HG02763 (cell line): ENCODE measurements around the gene HDAC4.
"Not testable (repeated sequence)": the region's sequence is repeated elsewhere in the genome, so short reads cannot be mapped to it uniquely, and the experiment has no call there.

Experiments
- ATAC-seq: cut with Tn5 transposase; IDR thresholded peaks from one replicate; pipeline ENCODE4 v1.9.1; 2021; ENCODE audit warnings: mild to moderate bottlenecking, moderate library complexity; ENCODE audit not compliant: unreplicated experiment

HDAC4 gene

GRCh38 chr2:239400596-239401066, at the start of gene HDAC4:
Gene HDAC4 (minus strand): TSS chr2:239401020. CDS start chr2:239352699, 48,321 bp downstream.
- no peak for ATAC-seq

DNA sequence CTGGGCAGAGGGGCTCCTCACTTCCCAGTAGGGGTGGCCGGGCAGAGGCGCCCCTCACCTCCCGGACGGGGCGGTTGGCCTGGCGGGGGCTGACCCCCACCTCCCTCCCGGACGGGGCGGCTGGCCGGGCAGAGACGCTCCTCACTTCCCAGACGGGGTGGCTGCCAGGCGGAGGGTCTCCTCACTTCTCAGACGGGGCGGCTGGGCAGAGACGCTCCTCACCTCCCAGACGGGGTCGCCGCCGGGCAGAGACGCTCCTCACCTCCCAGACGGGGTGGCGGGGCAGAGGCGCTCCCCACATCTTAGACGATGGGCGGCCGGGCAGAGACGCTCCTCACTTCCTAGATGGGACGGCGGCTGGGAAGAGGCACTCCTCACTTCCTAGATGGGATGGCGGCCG, 48.6 kb upstream of the HDAC4 start:
- ATAC-seq, result not testable (repeated sequence)

- ATAC-seq, result no peak
Measured at GRCh38 chr2:239445771-239446524, 45.1 kb upstream of the HDAC4 start.

GRCh38 chr2:239444626-239445577, 44.1 kb upstream of the HDAC4 start:
- ATAC-seq, result no peak

GRCh38 chr2:239443666-239444567, 43.1 kb upstream of the HDAC4 start:
- ATAC-seq, result no peak

GRCh38 chr2:239443102-239443620, 42.3 kb upstream of the HDAC4 start:
- no peak for ATAC-seq

DNA sequence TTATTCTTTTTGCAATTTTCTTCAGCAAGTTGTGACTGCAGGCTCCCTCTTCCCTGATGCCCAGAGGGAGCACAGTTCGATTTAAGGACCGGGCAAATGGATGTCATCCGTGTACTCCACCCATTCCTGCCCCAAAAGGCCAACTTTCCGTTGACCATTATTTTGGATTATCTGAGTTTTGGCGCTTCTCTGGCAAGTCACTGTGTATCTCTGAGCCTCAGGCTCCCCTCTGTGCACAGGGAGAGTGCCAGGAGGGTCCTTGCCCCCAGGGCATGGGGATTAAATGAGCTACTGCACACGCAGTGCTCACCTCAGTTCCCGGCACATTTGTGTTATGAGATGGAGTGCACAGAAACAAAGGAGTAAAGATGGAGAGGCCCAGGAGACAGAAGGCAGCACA, 41.4 kb upstream of the HDAC4 start:
- ATAC-seq, result no peak

GRCh38 chr2:239441261-239442078, 40.6 kb upstream of the HDAC4 start:
- no peak for ATAC-seq

- no peak for ATAC-seq
Measured at GRCh38 chr2:239440511-239440959, 39.7 kb upstream of the HDAC4 start.

DNA sequence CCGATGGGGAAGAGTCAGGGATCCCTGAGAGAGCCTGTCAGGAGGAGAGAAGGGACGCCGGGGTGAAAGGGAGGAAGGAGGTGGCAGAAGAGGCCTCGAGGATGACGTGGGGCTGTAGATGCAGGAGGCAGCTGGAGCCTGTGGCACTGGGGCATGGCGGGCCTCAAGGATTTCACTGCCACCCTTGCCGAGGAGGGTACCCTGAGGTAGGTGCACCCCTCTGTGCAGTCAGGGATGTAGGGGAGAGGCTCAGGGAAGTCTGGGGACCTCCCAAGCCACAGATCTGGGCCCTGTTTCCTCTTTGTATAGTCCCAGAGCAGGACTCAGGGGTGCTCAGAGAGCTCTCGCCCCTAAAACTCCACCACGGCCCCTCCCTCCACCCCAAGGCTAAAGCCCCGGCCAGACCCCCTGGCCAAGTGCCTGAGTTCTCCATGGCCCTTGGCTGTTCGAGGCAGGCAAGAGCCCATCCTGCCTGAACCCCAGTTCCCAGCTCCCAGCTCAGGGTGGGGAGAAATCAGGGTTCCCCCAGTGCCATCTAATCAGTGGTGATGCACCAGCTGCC, 39.0 kb upstream of the HDAC4 start:
- no peak for ATAC-seq

DNA sequence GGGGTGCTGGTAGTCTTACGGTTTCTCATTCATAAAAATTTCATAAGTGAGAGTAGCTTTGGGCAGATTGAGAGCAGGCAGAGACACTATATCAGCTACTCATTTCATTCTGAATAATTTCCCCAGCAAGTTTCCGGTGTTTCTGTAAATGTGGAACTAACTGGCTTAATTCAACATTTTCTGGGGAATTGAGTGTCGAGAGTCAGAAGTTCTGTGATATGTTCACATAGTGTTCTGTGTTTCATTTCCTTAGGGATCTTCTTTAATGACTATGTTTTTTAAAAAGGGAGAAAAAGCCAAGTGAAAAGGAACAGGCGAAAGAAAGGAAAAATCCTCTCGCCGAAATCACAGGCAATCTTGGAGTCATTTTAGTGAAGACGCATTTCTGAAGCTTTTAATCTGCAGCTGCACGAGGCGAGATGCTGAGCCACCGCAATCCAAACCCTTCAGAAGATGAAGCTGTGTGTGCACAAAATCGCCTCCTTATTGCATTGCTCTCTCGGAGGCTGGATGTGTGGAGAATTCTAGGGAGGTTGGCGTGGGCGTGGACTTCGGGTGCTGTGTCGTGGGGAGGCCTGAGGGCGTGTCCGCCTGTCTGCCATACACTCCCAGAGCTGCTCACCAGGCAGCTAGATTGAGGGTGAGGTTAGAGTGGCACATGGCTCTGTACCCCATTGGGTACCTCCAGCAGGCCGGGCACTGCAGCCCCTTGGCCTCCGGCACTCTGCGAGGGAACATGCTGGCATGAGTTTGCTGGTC, 38.4 kb upstream of the HDAC4 start:
- no peak for ATAC-seq

- no peak for ATAC-seq
Measured at GRCh38 chr2:239438368-239438767, 37.5 kb upstream of the HDAC4 start.

- no peak for ATAC-seq
Measured at GRCh38 chr2:239436669-239437335, 36.0 kb upstream of the HDAC4 start.

DNA sequence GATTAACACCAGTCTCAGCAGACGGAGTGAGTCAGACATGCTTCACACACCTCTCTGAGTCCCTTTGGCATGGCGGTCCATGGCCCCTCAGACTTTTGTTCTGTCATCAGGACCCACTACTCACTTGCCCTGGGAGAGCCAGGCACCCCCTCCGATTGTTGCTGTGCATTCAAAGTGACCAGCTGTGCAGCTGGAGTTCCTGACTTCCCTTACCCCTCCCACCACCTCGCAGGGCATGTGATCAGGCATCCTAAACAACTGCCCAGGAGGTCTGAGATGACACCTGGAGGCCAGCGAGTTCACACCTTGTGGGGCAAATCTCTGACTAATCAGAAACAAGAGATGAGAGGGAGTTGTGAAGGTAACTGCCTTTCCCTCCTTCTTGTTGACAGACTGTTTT, 35.3 kb upstream of the HDAC4 start:
- no peak for ATAC-seq

DNA sequence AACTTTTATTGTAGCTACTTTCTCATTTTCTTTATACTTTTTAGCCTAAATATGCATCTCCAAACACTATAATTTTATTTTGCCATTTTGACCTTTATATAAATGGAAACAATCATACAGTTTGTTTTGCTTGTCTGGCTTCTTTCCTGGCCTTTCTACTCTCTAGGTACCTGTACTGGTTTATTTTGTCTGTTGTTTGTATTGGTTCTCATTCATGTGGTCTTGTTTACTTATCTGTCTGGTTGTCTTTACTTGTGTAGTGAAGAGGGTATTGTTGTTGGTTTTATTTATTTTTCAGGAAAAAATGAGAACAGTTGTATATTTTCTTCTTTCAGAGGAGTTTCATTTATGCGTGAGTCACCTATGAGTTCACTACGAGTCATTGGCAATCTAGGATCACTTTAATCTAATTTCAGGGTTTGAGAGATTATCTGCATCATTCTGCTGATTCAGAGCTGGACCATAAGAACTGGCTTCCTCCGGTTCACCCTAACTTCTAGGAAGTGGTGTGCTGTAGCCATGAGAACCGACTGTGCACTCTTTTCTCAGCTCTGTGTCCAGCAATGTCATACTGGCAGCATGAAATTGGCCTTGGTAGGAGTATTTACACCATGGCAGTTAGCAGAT, 33.1 kb upstream of the HDAC4 start:
- no peak for ATAC-seq

DNA sequence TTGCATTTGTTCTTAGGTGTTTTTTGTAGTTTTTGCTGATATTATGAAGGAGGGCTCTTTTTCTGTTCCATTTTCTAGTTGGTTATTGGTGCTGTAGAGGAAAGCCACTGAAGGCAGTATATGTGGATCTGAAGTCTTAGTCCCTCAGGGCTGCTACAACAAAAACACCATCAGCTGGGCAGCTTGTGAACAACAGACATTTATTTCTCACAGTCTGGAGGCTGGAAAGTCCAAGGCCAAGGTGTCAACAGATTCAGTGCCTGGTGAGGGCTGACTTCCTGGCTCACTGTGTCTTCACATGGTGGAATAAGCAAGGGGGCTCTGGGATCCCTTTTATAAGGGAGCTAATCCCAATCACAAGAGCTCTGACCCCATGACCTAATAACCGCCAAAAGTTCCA, 31.4 kb upstream of the HDAC4 start:
- no peak for ATAC-seq

- no peak for ATAC-seq
Measured at GRCh38 chr2:239431536-239431935, 30.7 kb upstream of the HDAC4 start.
